IMR-90 (cell line): ENCODE results near the gene SOX1. TPM values are rescaled to one million over a fixed set of nuclear protein-coding genes. Genes with fewer than 3 reads are reported as not detected.
A peak's percentile ranks its signal among the peaks of the same experiment; 100 is the strongest.

ENCODE experiments used
- ATAC-seq: fragments of 200-7000 bp; cut with Tn5 transposase; 2 replicates; pipeline ENCODE4 v1.9.1; 2020; ENCODE audit warnings: low read depth, mild to moderate bottlenecking, moderate library complexity
- BruUV-seq: library from RNA; stranded (reverse); fragments of 400-500 nt; replicated peaks from 2 replicates; lab custom pipeline; 2021; lab: Mats Ljungman, UMichigan
- CTCF ChIA-PET: fragments of 300-600 bp; formaldehyde crosslinking; extraction: SDS; loops from one replicate; lab custom pipeline; 2021; ENCODE audit warnings: antibody characterized with exemption; lab: Yijun Ruan, JAX
- POLR2A ChIA-PET: fragments of 300-600 bp; sonication (Branson Sonifier 250); formaldehyde crosslinking; loops from one replicate; lab custom pipeline; 2022; ENCODE audit warnings: antibody characterized with exemption; ENCODE audit not compliant: unreplicated experiment; lab: Charles Lee
- DNase-seq: peaks from one replicate; pipeline ENCODE4 v3.0.0; 2013
- H2AFZ ChIP-seq: replicated peaks from 2 replicates; pipeline ENCODE3; 2013; ENCODE audit warnings: low read length, mild to moderate bottlenecking; ENCODE audit not compliant: poor library complexity
- H2AK5ac ChIP-seq: 2 replicates; pipeline ENCODE4 v1.6.1; 2013; ENCODE audit warnings: low read depth, low read length, inconsistent platforms
- H2AK9ac ChIP-seq: replicated peaks from 2 replicates; pipeline ENCODE3; 2013; ENCODE audit warnings: mild to moderate bottlenecking, low read depth, low read length, moderate library complexity; ENCODE audit not compliant: poor library complexity
- H2BK120ac ChIP-seq: 2 replicates; pipeline ENCODE4 v1.6.1; 2013; ENCODE audit warnings: low read depth, low read length, inconsistent platforms
- H2BK15ac ChIP-seq: 3 replicates; pipeline ENCODE4 v1.6.1; 2013; ENCODE audit warnings: low read depth, low read length, inconsistent platforms
- H2BK20ac ChIP-seq: 2 replicates; pipeline ENCODE4 v1.6.1; 2013; ENCODE audit warnings: low read depth, mild to moderate bottlenecking, inconsistent platforms, low read length, moderate library complexity
- H2BK5ac ChIP-seq: 2 replicates; pipeline ENCODE4 v1.6.1; 2013; ENCODE audit warnings: mild to moderate bottlenecking, low read depth, low read length, inconsistent platforms; ENCODE audit not compliant: poor library complexity, severe bottlenecking
- H3K14ac ChIP-seq: replicated peaks from 2 replicates; pipeline ENCODE4 v1.6.1; 2013; ENCODE audit warnings: low read depth, low read length, inconsistent platforms
- H3K18ac ChIP-seq: 2 replicates; pipeline ENCODE4 v1.6.1; 2013; ENCODE audit warnings: low read depth, low read length, control low read depth
- H3K23ac ChIP-seq: 2 replicates; pipeline ENCODE4 v1.6.1; 2013; ENCODE audit warnings: low read depth, low read length, inconsistent platforms
- H3K27ac ChIP-seq: 2 replicates; pipeline ENCODE4 v1.5.1; 2013; ENCODE audit warnings: mild to moderate bottlenecking, control low read depth, low read length; ENCODE audit not compliant: insufficient read depth
- H3K27me3 ChIP-seq: 2 replicates; pipeline ENCODE4 v1.6.1; 2013; ENCODE audit warnings: low read length; ENCODE audit not compliant: control insufficient read depth, insufficient read depth
- H3K36me3 ChIP-seq: 2 replicates; pipeline ENCODE4 v1.6.1; 2013; ENCODE audit warnings: low read length, mixed read lengths; ENCODE audit not compliant: control insufficient read depth, insufficient read depth
- H3K4ac ChIP-seq: 2 replicates; pipeline ENCODE4 v1.6.1; 2013; ENCODE audit warnings: low read depth, low read length, inconsistent platforms
- H3K4me1 ChIP-seq: 2 replicates; pipeline ENCODE4 v1.6.1; 2013; ENCODE audit warnings: low read length, mixed read lengths; ENCODE audit not compliant: control insufficient read depth, insufficient read depth
- H3K4me2 ChIP-seq: 2 replicates; pipeline ENCODE4 v1.6.1; 2013; ENCODE audit warnings: low read depth, mild to moderate bottlenecking, control low read depth, low read length, moderate library complexity
- H3K4me3 ChIP-seq: 2 replicates; pipeline ENCODE4 v1.5.1; 2013; ENCODE audit warnings: low read depth, mild to moderate bottlenecking, control low read depth, low read length, moderate library complexity; ENCODE audit not compliant: insufficient read depth
- H3K56ac ChIP-seq: 2 replicates; pipeline ENCODE4 v1.6.1; 2013; ENCODE audit warnings: low read length, inconsistent platforms; ENCODE audit not compliant: insufficient read depth; ENCODE audit errors: extremely low read depth
- H3K79me1 ChIP-seq, 2 experiments: 2 replicates each; pipeline ENCODE4 v1.6.1; 2013; ENCODE audit warnings: low read length in 2 of 2, inconsistent platforms in 1 of 2, low read depth in 1 of 2
- H3K9ac ChIP-seq: 2 replicates; pipeline ENCODE4 v1.6.1; 2013; ENCODE audit warnings: low read depth, low read length, control low read depth
- H3K9me1 ChIP-seq: 2 replicates; pipeline ENCODE4 v1.6.1; 2013; ENCODE audit warnings: low read length, inconsistent platforms; ENCODE audit not compliant: insufficient read depth
- H3K9me3 ChIP-seq: 2 replicates; pipeline ENCODE4 v1.6.1; 2013; ENCODE audit warnings: low read length; ENCODE audit not compliant: control insufficient read depth, insufficient read depth
- H4K20me1 ChIP-seq: 2 replicates; pipeline ENCODE4 v1.6.1; 2013; ENCODE audit warnings: low read length, inconsistent platforms; ENCODE audit not compliant: insufficient read depth
- H4K5ac ChIP-seq: 2 replicates; pipeline ENCODE4 v1.6.1; 2013; ENCODE audit warnings: mild to moderate bottlenecking, low read depth, low read length, control low read depth
- H4K8ac ChIP-seq, 2 experiments: 2 replicates each; pipeline ENCODE4 v1.6.1; 2013; ENCODE audit warnings: low read depth in 2 of 2, low read length in 2 of 2, control low read depth in 1 of 2, inconsistent platforms in 1 of 2
- H4K91ac ChIP-seq: 2 replicates; pipeline ENCODE4 v1.6.1; 2013; ENCODE audit warnings: low read depth, low read length, inconsistent platforms; ENCODE audit not compliant: insufficient read depth
- CTCF ChIP-seq: conservative IDR thresholded peaks from 2 replicates; pipeline ENCODE4 v1.5.1; 2012; ENCODE audit warnings: mild to moderate bottlenecking, low read depth, low read length, improper control_type of control experiment
- FOS ChIP-seq: fragments of 150-350 bp; IDR thresholded peaks from 2 replicates; pipeline ENCODE4 v1.6.1; 2016; ENCODE audit warnings: low read depth, low read length
- MAZ ChIP-seq: IDR thresholded peaks from 2 replicates; pipeline ENCODE4 v1.6.1; 2012; ENCODE audit warnings: low read depth, mild to moderate bottlenecking, low read length, improper control_type of control experiment, moderate library complexity, borderline replicate concordance
- NFE2L2 ChIP-seq: fragments of 150-350 bp; IDR thresholded peaks from 2 replicates; pipeline ENCODE4 v1.6.1; 2016; ENCODE audit warnings: low read depth, mild to moderate bottlenecking, low read length
- RAD21 ChIP-seq: IDR thresholded peaks from 2 replicates; pipeline ENCODE4 v1.6.1; 2012; ENCODE audit warnings: low read length, improper control_type of control experiment
- WGBS, 2 experiments: methylation state at CpG; one replicate each; pipeline versions ENCODE4 v1.1.5 to v1.1.7; 2013; ENCODE audit warnings: missing lambda C conversion rate in 2 of 2; ENCODE audit not compliant: insufficient read length in 1 of 2; ENCODE audit errors: extremely low coverage in 2 of 2; 5-methylcytosine and 5-hydroxymethylcytosine counted together
- dilution Hi-C: fragments of 300-500 bp; cut with HindIII; formaldehyde crosslinking; loops from one replicate; pipeline ENCODE4 v1.14.3; 2018; ENCODE audit warnings: low sequenced_read_pairs; ENCODE audit not compliant: unreplicated experiment
- in situ Hi-C: fragments of 300-500 bp; cut with MboI; formaldehyde crosslinking; loops from 3 replicates; pipeline ENCODE4 v1.14.3; 2019; ENCODE audit warnings: low sequenced_read_pairs, inconsistent platforms, mixed read lengths
- intact Hi-C: fragments of 100-400 bp; cut with micrococcal nuclease; formaldehyde crosslinking; loops from 2 replicates; pipeline ENCODE4 v1.10.0; 2022
- polyA plus RNA-seq, 3 experiments: library from polyadenylated mRNA; depleted of rRNA; stranded (reverse); fragments of >200 nt; gene quantifications; 2 replicates each; pipeline ENCODE4 v1.2.3, GENCODE V29; 2012; ENCODE audit warnings: low replicate concordance in 1 of 3
- total RNA-seq: library from RNA; depleted of rRNA; stranded (reverse); fragments of >200 nt; gene quantifications from 2 replicates; pipeline ENCODE4 v1.2.3, GENCODE V29; 2012

SOX1 gene
- total and polyA plus RNA-seq, 2 of the 4 experiments (the other 2 are of a cell fraction): not detected

- POLR2A ChIA-PET: no interaction called here
- no peak overlapping the region for H2AK5ac ChIP-seq
Observed at GRCh38 chr13:112062571-112063570, 4.1 kb upstream of the SOX1 start.

More at GRCh38 chr13:112062571-112063570, 4.1 kb upstream of the SOX1 start:
- DNase-seq (no peak), ATAC-seq (no peak)
- H3K4me3 ChIP-seq: no peak overlapping the region
- BruUV-seq: no TSS peak
- H2AK9ac ChIP-seq: no peak overlapping the region
- H2BK5ac ChIP-seq: no peak overlapping the region
- no peak overlapping the region for H3K4me2 ChIP-seq
- H2BK20ac ChIP-seq: no peak overlapping the region
- TF ChIP-seq FOS (no peak), MAZ (no peak), CTCF (0 out of 2 replicates have a peak, but pooled peaks have one; percentile 12), NFE2L2 (no peak), RAD21 (no peak)
- peaks cover 77% of the 10 kb centered on the region for H3K27me3 ChIP-seq
- no peak overlapping the region for H3K9ac ChIP-seq
- no peak overlapping the region for H3K27ac ChIP-seq
- H4K20me1 ChIP-seq: no peaks in the 10 kb centered on the region
- intact Hi-C loops (loop anchor here (2.0 kb wide), 1 partner anchor 544 kb away; no protein-coding TSS in a partner anchor), dilution Hi-C loops (no loop called here), in situ Hi-C loops (no loop called here)
- no peak overlapping the region for H4K5ac ChIP-seq
- 3% methylated on average over 17 of the region's 78 CpGs; no CpG with 5 or more reads in 1 of the 2 experiments for WGBS, 2 experiments
- no peak overlapping the region for H3K56ac ChIP-seq
- H3K36me3 ChIP-seq: no peaks in the 10 kb centered on the region
- peaks cover 2% of the 10 kb centered on the region for H3K9me3 ChIP-seq
- no peak overlapping the region for H3K14ac ChIP-seq
- H2BK120ac ChIP-seq: no peak overlapping the region
- no peak overlapping the region for H4K8ac ChIP-seq
- H2BK15ac ChIP-seq: no peak overlapping the region
- no peak overlapping the region for H3K4ac ChIP-seq
- H2AFZ ChIP-seq: no peak overlapping the region
- H3K79me1 ChIP-seq: no peaks in the 10 kb centered on the region
- no peak overlapping the region for H4K91ac ChIP-seq
- no peaks in the 10 kb centered on the region for H3K9me1 ChIP-seq
- H3K18ac ChIP-seq: no peak overlapping the region
- H3K23ac ChIP-seq: no peak overlapping the region
- H3K4me1 ChIP-seq: no peaks in the 10 kb centered on the region
- CTCF ChIA-PET: no interaction called here
